Mesothelial cell of epicardium (in vitro differentiated cells): ENCODE measurements around the gene CLDND2. TPM values are rescaled to one million over a fixed set of nuclear protein-coding genes. Genes with fewer than 3 reads are reported as not detected.

ENCODE experiments used
- DNase-seq, 2 experiments: peaks; one replicate each; pipeline ENCODE4 v3.0.0; 2021; ENCODE audit warnings: low spot score in 2 of 2; ENCODE audit not compliant: unreplicated experiment in 2 of 2
- H3K27ac Mint-ChIP-seq: 2 replicates; pipeline ENCODE4 v1.8.0; 2021; ENCODE audit warnings: mixed read lengths
- H3K27me3 Mint-ChIP-seq: 2 replicates; pipeline ENCODE4 v1.8.0; 2021; ENCODE audit warnings: low read depth, mixed read lengths
- H3K36me3 Mint-ChIP-seq: 2 replicates; pipeline ENCODE4 v1.8.0; 2021; ENCODE audit warnings: mixed read lengths
- H3K4me1 Mint-ChIP-seq: 2 replicates; pipeline ENCODE4 v1.8.0; 2021; ENCODE audit warnings: mixed read lengths
- H3K4me3 Mint-ChIP-seq: 2 replicates; pipeline ENCODE4 v1.8.0; 2021; ENCODE audit warnings: mild to moderate bottlenecking, moderate library complexity, mixed read lengths
- H3K9me3 Mint-ChIP-seq: 2 replicates; pipeline ENCODE4 v1.8.0; 2021; ENCODE audit warnings: mixed read lengths
- total RNA-seq: library from RNA; stranded (reverse); gene quantifications from 3 replicates; pipeline ENCODE4 v1.2.1, GENCODE V29; 2021
- TF ChIP-seq, protein P1 (sequence below): fragments of 200-600 bp; sonication (generic); IDR thresholded peaks from one replicate; pipeline ENCODE4 v1.5.0; 2021; ENCODE audit warnings: antibody characterized with exemption; ENCODE audit not compliant: unreplicated experiment

Gene CLDND2
- total RNA-seq, 1 donor from 2014 or later: 0.56 TPM

DNA sequence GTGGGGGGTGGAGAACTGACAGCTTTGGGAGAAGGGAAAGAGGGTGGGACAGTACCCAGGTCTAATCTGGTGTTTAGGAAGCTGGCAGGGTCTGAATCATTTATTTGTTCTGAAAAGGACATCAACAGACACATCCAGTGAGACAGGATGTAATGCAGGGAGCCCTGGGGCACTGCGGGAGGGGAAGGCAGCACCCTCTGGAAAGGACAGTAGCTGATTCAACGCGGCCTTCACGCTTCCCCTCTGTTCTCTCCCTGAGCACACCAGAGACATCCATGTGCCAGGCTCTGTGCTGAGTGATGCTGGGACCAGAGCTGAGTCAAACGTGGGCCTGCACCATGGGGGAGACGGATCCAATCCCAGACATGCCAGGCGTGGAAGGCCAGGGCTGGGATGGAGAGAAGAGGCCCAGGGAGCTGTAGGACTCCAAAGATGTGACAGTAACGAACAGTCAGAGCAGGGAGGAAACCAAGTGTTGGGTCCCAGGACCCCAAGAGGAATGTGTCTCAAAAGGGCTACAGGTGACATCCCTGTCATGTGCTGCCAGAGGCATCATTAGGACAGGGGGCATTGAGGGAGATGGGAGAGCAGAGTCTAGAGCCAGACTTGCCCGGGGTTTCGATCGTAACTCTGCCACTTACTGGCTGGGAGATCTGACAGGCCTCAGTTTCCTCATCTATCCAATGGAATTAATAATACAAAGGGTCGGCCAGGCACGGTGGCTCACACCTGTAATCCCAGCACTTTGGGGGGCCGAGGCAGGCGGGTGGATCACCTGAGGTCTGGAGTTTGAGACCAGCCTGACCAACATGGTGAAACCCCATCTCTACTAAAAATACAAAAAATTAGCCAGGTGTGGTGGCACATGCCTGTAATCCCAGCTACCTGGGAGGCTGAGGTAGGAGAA, 4.3 kb downstream of the CLDND2 start:
- TF ChIP-seq, protein P1, sequence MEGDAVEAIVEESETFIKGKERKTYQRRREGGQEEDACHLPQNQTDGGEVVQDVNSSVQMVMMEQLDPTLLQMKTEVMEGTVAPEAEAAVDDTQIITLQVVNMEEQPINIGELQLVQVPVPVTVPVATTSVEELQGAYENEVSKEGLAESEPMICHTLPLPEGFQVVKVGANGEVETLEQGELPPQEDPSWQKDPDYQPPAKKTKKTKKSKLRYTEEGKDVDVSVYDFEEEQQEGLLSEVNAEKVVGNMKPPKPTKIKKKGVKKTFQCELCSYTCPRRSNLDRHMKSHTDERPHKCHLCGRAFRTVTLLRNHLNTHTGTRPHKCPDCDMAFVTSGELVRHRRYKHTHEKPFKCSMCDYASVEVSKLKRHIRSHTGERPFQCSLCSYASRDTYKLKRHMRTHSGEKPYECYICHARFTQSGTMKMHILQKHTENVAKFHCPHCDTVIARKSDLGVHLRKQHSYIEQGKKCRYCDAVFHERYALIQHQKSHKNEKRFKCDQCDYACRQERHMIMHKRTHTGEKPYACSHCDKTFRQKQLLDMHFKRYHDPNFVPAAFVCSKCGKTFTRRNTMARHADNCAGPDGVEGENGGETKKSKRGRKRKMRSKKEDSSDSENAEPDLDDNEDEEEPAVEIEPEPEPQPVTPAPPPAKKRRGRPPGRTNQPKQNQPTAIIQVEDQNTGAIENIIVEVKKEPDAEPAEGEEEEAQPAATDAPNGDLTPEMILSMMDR: no peak
- H3K27me3 Mint-ChIP-seq: no peaks in the 10 kb centered on the region
- peak overlapping the region; percentile 38 for H3K4me3 Mint-ChIP-seq
- H3K4me1 Mint-ChIP-seq: peaks cover 30% of the 10 kb centered on the region
- H3K9me3 Mint-ChIP-seq: no peaks in the 10 kb centered on the region
- H3K36me3 Mint-ChIP-seq: no peaks in the 10 kb centered on the region
- H3K27ac Mint-ChIP-seq: peak overlapping the region; percentile 34
- no peak for DNase-seq

- Mint-ChIP-seq H3K27ac (no peak overlapping the region), H3K4me3 (no peak overlapping the region), H3K27me3 (no peaks in the 10 kb centered on the region), H3K36me3 (no peaks in the 10 kb centered on the region), H3K9me3 (no peaks in the 10 kb centered on the region), H3K4me1 (peaks cover 30% of the 10 kb centered on the region)
- TF ChIP-seq, protein P1: no peak
- DNase-seq: no peak
Observed at GRCh38 chr19:51361239-51361638, 7.6 kb downstream of the CLDND2 start.

DNA sequence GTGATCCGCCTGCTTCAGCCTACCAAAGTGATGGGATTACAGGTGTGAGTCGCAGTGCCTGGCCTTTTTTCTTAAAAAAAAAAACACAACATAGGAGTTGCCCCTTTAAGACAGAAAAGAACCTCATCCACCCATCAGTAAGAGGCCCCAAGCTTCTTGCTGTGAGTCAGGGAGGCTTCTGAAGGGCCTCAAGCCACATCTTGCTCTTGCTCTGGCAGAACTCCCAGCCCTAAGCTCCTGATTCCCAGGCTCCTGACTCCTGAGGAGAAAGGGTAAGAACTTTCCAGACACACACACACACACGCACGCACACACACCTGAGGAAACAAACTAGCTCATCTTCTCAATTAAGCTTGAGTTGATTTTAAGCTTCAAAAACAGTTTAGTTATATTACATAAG, 9.5 kb downstream of the CLDND2 start:
- no peak for DNase-seq
- no peaks in the 10 kb centered on the region for H3K27me3 Mint-ChIP-seq
- peak overlapping the region; percentile 82 for H3K27ac Mint-ChIP-seq
- H3K9me3 Mint-ChIP-seq: no peaks in the 10 kb centered on the region
- H3K4me3 Mint-ChIP-seq: no peak overlapping the region
- TF ChIP-seq, protein P1: no peak
- H3K4me1 Mint-ChIP-seq: peaks cover 29% of the 10 kb centered on the region
- no peaks in the 10 kb centered on the region for H3K36me3 Mint-ChIP-seq

DNA sequence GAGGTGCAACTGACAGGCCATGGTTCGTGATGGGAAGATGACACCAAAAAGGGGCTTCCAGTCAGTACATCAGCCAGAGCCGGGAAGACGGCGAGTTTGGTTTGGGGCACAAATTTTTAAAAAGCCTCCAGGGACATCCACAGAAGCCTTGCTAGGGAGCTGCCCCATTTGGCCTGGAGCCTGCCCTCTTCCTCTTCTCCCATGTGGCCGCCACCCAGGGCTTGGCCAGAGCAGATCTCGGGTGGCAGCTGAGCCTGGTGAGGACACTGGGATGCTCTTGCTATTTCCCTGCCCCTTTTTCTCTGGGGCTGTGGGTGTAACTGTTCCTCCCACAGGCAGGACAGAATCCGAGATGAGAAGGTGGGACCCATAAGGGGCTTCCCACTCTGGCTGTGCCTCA, 10.9 kb downstream of the CLDND2 start:
- no peak overlapping the region for H3K4me3 Mint-ChIP-seq
- no peak overlapping the region for H3K27ac Mint-ChIP-seq
- no peak for DNase-seq
- no peaks in the 10 kb centered on the region for H3K27me3 Mint-ChIP-seq
- H3K36me3 Mint-ChIP-seq: no peaks in the 10 kb centered on the region
- no peaks in the 10 kb centered on the region for H3K9me3 Mint-ChIP-seq
- TF ChIP-seq, protein P1: no peak
- H3K4me1 Mint-ChIP-seq: peaks cover 25% of the 10 kb centered on the region

GRCh38 chr19:51356159-51356801, 12.5 kb downstream of the CLDND2 start:
- Mint-ChIP-seq H3K27me3 (no peaks in the 10 kb centered on the region), H3K9me3 (no peaks in the 10 kb centered on the region), H3K4me3 (no peak overlapping the region), H3K27ac (no peak overlapping the region), H3K4me1 (peaks cover 23% of the 10 kb centered on the region), H3K36me3 (peaks cover 10% of the 10 kb centered on the region)
- TF ChIP-seq, protein P1: no peak
- DNase-seq: no peak
